ENCODE results near the gene ASCL3.
"Not testable (repeated sequence)": the region's sequence is repeated elsewhere in the genome, so short reads cannot be mapped to it uniquely, and the experiment has no call there.

ASCL3 gene

GRCh38 chr11:8908099-8908498, 34.7 kb downstream of the ASCL3 start:
- no peak for DNase-seq

- no peak for DNase-seq
These were observed 35.7 kb downstream of the ASCL3 start for GRCh38 chr11:8907116-8907515.

GRCh38 chr11:8905528-8906165, 37.2 kb downstream of the ASCL3 start:
- DNase-seq = no peak

GRCh38 chr11:8899119-8899753, 43.6 kb downstream of the ASCL3 start:
- no peak for DNase-seq

GRCh38 chr11:8891185-8891584, 51.6 kb downstream of the ASCL3 start:
- not testable (repeated sequence) for DNase-seq
